Neuronal stem cell (in vitro differentiated cells): ENCODE measurements around the gene PLAGL1.

Experiments used
- DNase-seq: peaks from one replicate; pipeline ENCODE4 v3.0.0-alpha.2; 2013; ENCODE audit warnings: low spot score
- H2AFZ ChIP-seq: one replicate; pipeline ENCODE4 v1.6.1; 2013; ENCODE audit warnings: mild to moderate bottlenecking, low read length, inconsistent platforms
- H2AK5ac ChIP-seq: 2 replicates; pipeline ENCODE4 v1.6.1; 2013; ENCODE audit warnings: low read depth, mild to moderate bottlenecking, inconsistent platforms, low read length, moderate library complexity, mixed read lengths
- H2BK120ac ChIP-seq: 2 replicates; pipeline ENCODE4 v1.6.1; 2013; ENCODE audit warnings: low read depth, mild to moderate bottlenecking, inconsistent platforms, low read length, moderate library complexity, mixed read lengths
- H2BK12ac ChIP-seq: one replicate; pipeline ENCODE4 v1.6.1; 2013; ENCODE audit warnings: low read length, inconsistent platforms
- H2BK15ac ChIP-seq: 2 replicates; pipeline ENCODE4 v1.6.1; 2013; ENCODE audit warnings: mild to moderate bottlenecking, low read length, inconsistent platforms, mixed read lengths
- H2BK5ac ChIP-seq: one replicate; pipeline ENCODE4 v1.6.1; 2013; ENCODE audit warnings: inconsistent platforms, mild to moderate bottlenecking, low read length, moderate library complexity
- H3K14ac ChIP-seq: one replicate; pipeline ENCODE4 v1.6.1; 2013; ENCODE audit warnings: low read length, inconsistent platforms
- H3K18ac ChIP-seq: 2 replicates; pipeline ENCODE4 v1.6.1; 2013; ENCODE audit warnings: low read length, inconsistent platforms
- H3K23ac ChIP-seq: 2 replicates; pipeline ENCODE4 v1.6.1; 2013; ENCODE audit warnings: low read depth, mild to moderate bottlenecking, mixed read lengths, low read length, inconsistent platforms; ENCODE audit not compliant: poor library complexity
- H3K27ac ChIP-seq: replicated peaks from 3 replicates; pipeline ENCODE4 v1.5.1; 2013; ENCODE audit warnings: low read length, inconsistent platforms
- H3K27me3 ChIP-seq, 3 experiments: 2 replicates each; pipeline ENCODE4 v1.6.1; 2013; ENCODE audit warnings: low read length in 3 of 3, mild to moderate bottlenecking in 2 of 3, inconsistent platforms in 1 of 3, low read depth in 1 of 3, mixed read lengths in 1 of 3, moderate library complexity in 1 of 3; ENCODE audit not compliant: control insufficient read depth in 3 of 3, insufficient read depth in 3 of 3
- H3K36me3 ChIP-seq, 2 donors: replicated peaks in 1 of 2; 2 replicates each; pipeline ENCODE4 v1.6.1; 2013; ENCODE audit warnings: low read length in 2 of 2; ENCODE audit not compliant: control insufficient read depth in 2 of 2, insufficient read depth in 2 of 2
- H3K4ac ChIP-seq: 2 replicates; pipeline ENCODE4 v1.6.1; 2013; ENCODE audit warnings: inconsistent platforms, mild to moderate bottlenecking, low read length, moderate library complexity
- H3K4me1 ChIP-seq, 2 donors: 1 replicate in 1 of 2; 2 replicates in 1 of 2; pipeline ENCODE4 v1.6.1; 2013; ENCODE audit warnings: low read length in 2 of 2, low read depth in 1 of 2; ENCODE audit not compliant: control insufficient read depth in 2 of 2, insufficient read depth in 1 of 2
- H3K4me2 ChIP-seq: one replicate; pipeline ENCODE4 v1.6.1; 2013; ENCODE audit warnings: mild to moderate bottlenecking, low read length, inconsistent platforms; ENCODE audit not compliant: insufficient read depth, poor library complexity, severe bottlenecking
- H3K4me3 ChIP-seq, 2 donors: 2 replicates each; pipeline ENCODE4 v1.5.1; 2013; ENCODE audit warnings: low read length in 2 of 2, mild to moderate bottlenecking in 2 of 2, inconsistent platforms in 1 of 2, moderate library complexity in 1 of 2
- H3K79me1 ChIP-seq: one replicate; pipeline ENCODE4 v1.6.1; 2013; ENCODE audit warnings: low read depth, mild to moderate bottlenecking, inconsistent platforms, low read length, moderate library complexity
- H3K9ac ChIP-seq: one replicate; pipeline ENCODE4 v1.6.1; 2013; ENCODE audit warnings: mild to moderate bottlenecking, low read depth, low read length, inconsistent platforms; ENCODE audit not compliant: poor library complexity
- H3K9me3 ChIP-seq, 2 donors: replicated peaks in 1 of 2; 2 replicates each; pipeline versions ENCODE3 to v1.6.1; 2013; ENCODE audit warnings: low read length in 2 of 2, mild to moderate bottlenecking in 2 of 2, inconsistent platforms in 1 of 2, low read depth in 1 of 2, mixed read lengths in 1 of 2, moderate library complexity in 1 of 2; ENCODE audit not compliant: control insufficient read depth in 2 of 2, insufficient read depth in 1 of 2
- H4K8ac ChIP-seq: one replicate; pipeline ENCODE4 v1.6.1; 2013; ENCODE audit warnings: low read depth, mild to moderate bottlenecking, inconsistent platforms, low read length, moderate library complexity
- H4K91ac ChIP-seq: one replicate; pipeline ENCODE4 v1.6.1; 2013; ENCODE audit warnings: low read length, low read depth, mild to moderate bottlenecking, inconsistent platforms; ENCODE audit not compliant: poor library complexity
- WGBS, 2 donors: extraction: QIAGEN DNeasy Blood & Tissue Kit; methylation state at CpG; one replicate each; pipeline ENCODE4 v1.1.7; 2013; ENCODE audit warnings: missing lambda C conversion rate in 2 of 2, mixed read lengths in 1 of 2; ENCODE audit not compliant: insufficient read length in 2 of 2, insufficient replicate concordance in 1 of 2; ENCODE audit errors: extremely low coverage in 2 of 2; 5-methylcytosine and 5-hydroxymethylcytosine counted together

PLAGL1 gene

GRCh38 chr6:143999406-143999805 is 8.7 kb downstream of the PLAGL1 start:
- H3K79me1 ChIP-seq, result no peaks in the 10 kb centered on the region
- no peak overlapping the region for H3K18ac ChIP-seq
- peaks cover 2 to 72% of the 10 kb centered on the region in 2 donors for H3K9me3 ChIP-seq
- WGBS, 2 donors, result no CpG with 5 or more reads among the region's 3 CpGs
- no peak overlapping the region for H4K91ac ChIP-seq
- H3K4me3 ChIP-seq, result no peak overlapping the region
- no peak overlapping the region for H3K23ac ChIP-seq
- no peak overlapping the region for H3K9ac ChIP-seq
- H2BK120ac ChIP-seq, result no peak overlapping the region
- no peak overlapping the region for H2BK12ac ChIP-seq
- DNase-seq, result no peak
- no peak overlapping the region for H3K4ac ChIP-seq
- H3K4me1 ChIP-seq, result no peaks in the 10 kb centered on the region
- no peak overlapping the region for H2AFZ ChIP-seq
- H2AK5ac ChIP-seq, result no peak overlapping the region
- no peak overlapping the region for H2BK5ac ChIP-seq
- no peak overlapping the region for H3K14ac ChIP-seq
- H4K8ac ChIP-seq, result no peak overlapping the region
- no peak overlapping the region for H3K27ac ChIP-seq
- no peak overlapping the region for H2BK15ac ChIP-seq
- no peak overlapping the region for H3K4me2 ChIP-seq
- H3K27me3 ChIP-seq, result no peaks in the 10 kb centered on the region
- H3K36me3 ChIP-seq, result peaks cover 0 to 20% of the 10 kb centered on the region in 2 donors

- DNase-seq, result no peak
- no peaks in the 10 kb centered on the region for H3K4me1 ChIP-seq
- H2BK5ac ChIP-seq, result no peak overlapping the region
- H3K4me3 ChIP-seq, result no peak overlapping the region
- no peak overlapping the region for H4K91ac ChIP-seq
- no peak overlapping the region for H2BK12ac ChIP-seq
- WGBS, 2 donors, result no CpG with 5 or more reads among the region's 2 CpGs
- H2BK15ac ChIP-seq, result no peak overlapping the region
- H3K4ac ChIP-seq, result no peak overlapping the region
- no peak overlapping the region for H4K8ac ChIP-seq
- H3K27ac ChIP-seq, result no peak overlapping the region
- H2BK120ac ChIP-seq, result no peak overlapping the region
- H3K18ac ChIP-seq, result no peak overlapping the region
- no peaks in the 10 kb centered on the region for H3K79me1 ChIP-seq
- peaks cover 0 to 14% of the 10 kb centered on the region in 2 donors for H3K36me3 ChIP-seq
- peaks cover 2 to 74% of the 10 kb centered on the region in 2 donors for H3K9me3 ChIP-seq
- H3K9ac ChIP-seq, result no peak overlapping the region
- H3K27me3 ChIP-seq, result no peaks in the 10 kb centered on the region
- H3K4me2 ChIP-seq, result no peak overlapping the region
- no peak overlapping the region for H2AFZ ChIP-seq
- no peak overlapping the region for H2AK5ac ChIP-seq
- no peak overlapping the region for H3K14ac ChIP-seq
- H3K23ac ChIP-seq, result no peak overlapping the region
These were observed 9.4 kb downstream of the PLAGL1 start for GRCh38 chr6:143998686-143999085.

- peaks cover 0 to 67% of the 10 kb centered on the region in 2 donors for H3K9me3 ChIP-seq
- no peak overlapping the region for H3K27ac ChIP-seq
- no peaks in the 10 kb centered on the region for H3K4me1 ChIP-seq
- no peak overlapping the region for H3K4me3 ChIP-seq
- no peak overlapping the region for H2BK12ac ChIP-seq
- H2AK5ac ChIP-seq, result no peak overlapping the region
- H2BK5ac ChIP-seq, result no peak overlapping the region
- H2BK120ac ChIP-seq, result no peak overlapping the region
- H4K8ac ChIP-seq, result no peak overlapping the region
- no peaks in the 10 kb centered on the region for H3K79me1 ChIP-seq
- WGBS, 2 donors, result no CpG with 5 or more reads among the region's 7 CpGs
- no peak overlapping the region for H3K14ac ChIP-seq
- H2AFZ ChIP-seq, result no peak overlapping the region
- no peak overlapping the region for H3K4ac ChIP-seq
- no peak for DNase-seq
- H3K23ac ChIP-seq, result no peak overlapping the region
- no peaks in the 10 kb centered on the region for H3K27me3 ChIP-seq
- H3K18ac ChIP-seq, result no peak overlapping the region
- no peak overlapping the region for H3K9ac ChIP-seq
- no peak overlapping the region for H3K4me2 ChIP-seq
- H3K36me3 ChIP-seq, result peaks cover 0 to 22% of the 10 kb centered on the region in 2 donors
- no peak overlapping the region for H4K91ac ChIP-seq
- no peak overlapping the region for H2BK15ac ChIP-seq
These were observed 14.0 kb downstream of the PLAGL1 start for GRCh38 chr6:143993965-143994646.

- no peak overlapping the region for H2BK12ac ChIP-seq
- H2AK5ac ChIP-seq, result no peak overlapping the region
- no peak overlapping the region for H3K4me2 ChIP-seq
- H3K27ac ChIP-seq, result no peak overlapping the region
- H3K4me1 ChIP-seq, result no peaks in the 10 kb centered on the region
- H3K27me3 ChIP-seq, result no peaks in the 10 kb centered on the region
- no peak overlapping the region for H3K4me3 ChIP-seq
- WGBS, 2 donors, result no CpG with 5 or more reads among the region's 1 CpG
- H3K4ac ChIP-seq, result no peak overlapping the region
- H3K23ac ChIP-seq, result no peak overlapping the region
- H3K18ac ChIP-seq, result no peak overlapping the region
- no peak overlapping the region for H2BK15ac ChIP-seq
- no peak overlapping the region for H4K91ac ChIP-seq
- peaks cover 0 to 22% of the 10 kb centered on the region in 2 donors for H3K36me3 ChIP-seq
- H3K9ac ChIP-seq, result no peak overlapping the region
- no peak overlapping the region for H3K14ac ChIP-seq
- H2BK120ac ChIP-seq, result no peak overlapping the region
- DNase-seq, result no peak
- H2AFZ ChIP-seq, result no peak overlapping the region
- no peaks in the 10 kb centered on the region for H3K79me1 ChIP-seq
- H4K8ac ChIP-seq, result no peak overlapping the region
- peaks cover 0 to 70% of the 10 kb centered on the region in 2 donors for H3K9me3 ChIP-seq
- no peak overlapping the region for H2BK5ac ChIP-seq
These were observed 15.8 kb downstream of the PLAGL1 start for GRCh38 chr6:143992285-143992684.
